ENCODE measurements around the gene DCAF11. TPM values are rescaled to one million over a fixed set of nuclear protein-coding genes. Genes with fewer than 3 reads are reported as not detected.

The DCAF11 gene
- total RNA-seq, 1 donor from 2014 or later: 42.6 TPM

- H3K4me3 ChIP-seq (ENCODE audit: low read depth, low read length): no peak overlapping the region
- DNase-seq (ENCODE audit: low read depth): no peak
- TF ChIP-seq CTCF (conservative IDR thresholded peaks at IDR 0.05; ENCODE audit: low read depth, low read length): no peak
Measured at GRCh38 chr14:24080142-24080530, 34.4 kb upstream of the DCAF11 start.

- DNase-seq (ENCODE audit: low read depth): no peak
- H3K4me3 ChIP-seq (ENCODE audit: low read depth, low read length): peak overlapping the region; percentile 61
- no peak for TF ChIP-seq CTCF (conservative IDR thresholded peaks at IDR 0.05; ENCODE audit: low read depth, low read length)
Measured at GRCh38 chr14:24080888-24081738, 33.5 kb upstream of the DCAF11 start.

GRCh38 chr14:24081739-24082211 lies 32.8 kb upstream of the DCAF11 start:
- no peak for DNase-seq (ENCODE audit: low read depth)
- no peak for TF ChIP-seq CTCF (conservative IDR thresholded peaks at IDR 0.05; ENCODE audit: low read depth, low read length)
- peak overlapping the region; percentile 61 for H3K4me3 ChIP-seq (ENCODE audit: low read depth, low read length)

- TF ChIP-seq CTCF (conservative IDR thresholded peaks at IDR 0.05; ENCODE audit: low read depth, low read length): no peak
Measured at GRCh38 chr14:24082411-24083080, 32.0 kb upstream of the DCAF11 start.

GRCh38 chr14:24083462-24083861 lies 31.1 kb upstream of the DCAF11 start:
- TF ChIP-seq CTCF (conservative IDR thresholded peaks at IDR 0.05; ENCODE audit: low read depth, low read length): no peak
- H3K4me3 ChIP-seq (ENCODE audit: low read depth, low read length): no peak overlapping the region
- DNase-seq (ENCODE audit: low read depth): no peak

More at GRCh38 chr14:24082411-24083080, 32.0 kb upstream of the DCAF11 start:
- no peak overlapping the region for H3K4me3 ChIP-seq (ENCODE audit: low read depth, low read length)
- no peak for DNase-seq (ENCODE audit: low read depth)

- DNase-seq (ENCODE audit: low read depth): no peak
- H3K4me3 ChIP-seq (ENCODE audit: low read depth, low read length): no peak overlapping the region
- TF ChIP-seq CTCF (conservative IDR thresholded peaks at IDR 0.05; ENCODE audit: low read depth, low read length): no peak
Measured at GRCh38 chr14:24084440-24084839, 30.1 kb upstream of the DCAF11 start.

Measured in epithelial cell of proximal tubule (primary cell).